Ammon's horn (tissue), 1 donor: ENCODE data around the gene SOWAHB.

Experiments used
- DNase-seq: peaks from one replicate; pipeline ENCODE4 v3.0.0-alpha.2; 2016; ENCODE audit warnings: low spot score

SOWAHB gene

DNA sequence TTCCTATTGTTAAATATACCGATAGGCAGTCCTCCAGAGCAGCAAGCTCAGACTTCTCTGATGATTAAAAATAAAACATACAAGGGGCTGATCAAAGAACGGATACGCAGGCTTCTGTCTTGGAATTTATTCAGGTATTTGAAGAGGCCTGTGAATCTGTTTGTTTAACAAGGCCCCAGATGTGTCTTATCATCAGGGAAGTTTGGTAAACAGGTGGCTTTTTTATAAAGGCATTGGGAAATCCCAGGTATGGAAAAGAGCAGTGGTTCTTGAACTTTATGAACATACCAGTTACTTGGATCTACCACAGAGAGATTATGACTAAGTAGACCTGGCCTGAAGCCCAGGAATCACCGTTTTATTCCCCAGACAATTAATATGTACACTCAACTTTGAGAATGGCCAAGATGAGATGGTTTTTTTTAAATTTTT, 47.9 kb downstream of the SOWAHB start:
- no peak for DNase-seq
